ENCODE results near the gene SCN8A. TPM values are rescaled to one million over a fixed set of nuclear protein-coding genes. Genes with fewer than 3 reads are reported as not detected.

The SCN8A gene
- total RNA-seq, 2 experiments from 2014 or later, result 0.86 to 0.93 TPM

- Mint-ChIP-seq H3K36me3 (no peaks in the 10 kb centered on the region), H3K27me3 (peaks cover 9% of the 10 kb centered on the region), H3K4me1 (peaks cover 14% of the 10 kb centered on the region), H3K4me3 (no peak overlapping the region), H3K27ac (no peak overlapping the region), H3K9me3 (no peaks in the 10 kb centered on the region)
- DNase-seq, result no peak
These were observed 261.5 kb downstream of the SCN8A start for GRCh38 chr12:51852404-51853137.

GRCh38 chr12:51855586-51856428 lies 264.8 kb downstream of the SCN8A start:
- Mint-ChIP-seq H3K4me3 (no peak overlapping the region), H3K4me1 (peaks cover 9% of the 10 kb centered on the region), H3K36me3 (no peaks in the 10 kb centered on the region), H3K27ac (no peak overlapping the region), H3K27me3 (peaks cover 9% of the 10 kb centered on the region), H3K9me3 (no peaks in the 10 kb centered on the region)
- DNase-seq, result no peak

GRCh38 chr12:51860986-51861385 lies 270.0 kb downstream of the SCN8A start:
- no peak overlapping the region for H3K27ac Mint-ChIP-seq
- DNase-seq, result no peak
- no peaks in the 10 kb centered on the region for H3K36me3 Mint-ChIP-seq
- peaks cover 3% of the 10 kb centered on the region for H3K4me1 Mint-ChIP-seq
- H3K27me3 Mint-ChIP-seq, result peaks cover 56% of the 10 kb centered on the region
- no peak overlapping the region for H3K4me3 Mint-ChIP-seq
- H3K9me3 Mint-ChIP-seq, result no peaks in the 10 kb centered on the region

Other genes starting within 250 kb of the SCN8A start
- gene CELA1, start 244.6 kb upstream of the SCN8A start, total RNA-seq, result not detected
- 10 to 100 TPM; 19.0 to 19.9 TPM for gene GALNT6, start 199.8 kb upstream of the SCN8A start, total RNA-seq
- 1 to 10 TPM; 1.3 to 2.1 TPM for gene SLC4A8, start 166.4 kb upstream of the SCN8A start, total RNA-seq

Data from activated naive CD8-positive, alpha-beta T cell treated with anti-CD3 and anti-CD28 coated beads for 36 hours (primary cell).